Measurements from ENCODE around the gene ZNF609. TPM values are rescaled to one million over a fixed set of nuclear protein-coding genes. Genes with fewer than 3 reads are reported as not detected.

ZNF609 gene
- polyA plus RNA-seq, 3 donors: 1.3 to 13.2 (median 1.7) TPM

DNA sequence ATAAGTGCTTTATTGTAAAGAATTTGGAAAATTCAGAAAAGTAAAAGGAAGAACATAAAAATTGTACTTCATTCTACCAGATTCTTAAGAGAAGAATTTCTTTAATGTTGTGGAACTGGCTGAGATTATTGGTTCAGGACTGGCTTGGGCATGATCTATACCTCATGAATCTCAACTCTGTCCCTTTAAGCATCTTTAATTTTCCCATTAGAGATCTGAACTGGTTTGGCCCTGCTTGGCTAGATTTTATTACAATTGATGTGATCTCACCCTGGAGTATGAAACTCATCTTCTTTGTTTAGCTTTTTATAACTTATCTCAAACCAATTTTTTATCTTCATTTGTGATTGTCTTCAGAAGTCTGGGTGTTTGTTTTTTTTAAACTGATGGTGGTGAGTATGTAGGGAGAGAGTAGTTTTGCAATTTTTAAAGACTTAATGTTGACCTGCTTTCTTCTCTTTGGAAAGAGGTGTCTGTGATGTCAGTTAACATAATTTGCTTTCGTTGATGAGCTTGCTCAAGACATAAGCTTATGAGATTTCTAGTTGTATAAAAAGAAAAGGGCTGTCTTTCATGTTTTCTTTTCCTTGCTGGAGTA, 61.9 kb downstream of the ZNF609 start:
- Histone ChIP-seq H3K27ac (ENCODE audit: low read depth in 1 of 2, low read length in 2 of 2) (no peak overlapping the region), H3K4me1 (ENCODE audit: control insufficient read depth in 1 of 2, insufficient read depth in 2 of 2, low read length in 2 of 2) (no peaks in the 10 kb centered on the region), H3K27me3 (ENCODE audit: control insufficient read depth in 2 of 2, insufficient read depth in 2 of 2, low read length in 2 of 2) (no peaks in the 10 kb centered on the region), H3K36me3 (replicated peaks in 1 of 2; ENCODE audit: control insufficient read depth in 1 of 2, insufficient read depth in 2 of 2, low read length in 2 of 2) (peaks cover 0 to 37% of the 10 kb centered on the region in 2 donors), H3K79me2 (ENCODE audit: insufficient read depth, low read length) (peaks cover 92% of the 10 kb centered on the region), H2AFZ (ENCODE audit: insufficient read depth, low read depth, low read length, poor library complexity, severe bottlenecking) (no peak overlapping the region), H3K9ac (ENCODE audit: insufficient read depth, low read length, poor library complexity, severe bottlenecking) (no peak overlapping the region), H3K4me2 (replicated peaks; ENCODE audit: extremely low read depth, low read length, poor library complexity, severe bottlenecking) (no peak overlapping the region), H3K4me3 (replicated peaks in 1 of 3; ENCODE audit: low read depth in 2 of 3, low read length in 3 of 3) (no peak overlapping the region), H4K20me1 (ENCODE audit: insufficient read depth, low read length) (peaks cover 94% of the 10 kb centered on the region), H3K9me3 (replicated peaks in 1 of 2; ENCODE audit: control insufficient read depth in 1 of 2, insufficient read depth in 1 of 2, low read length in 2 of 2) (no peaks in the 10 kb centered on the region)
- no peak for TF ChIP-seq CTCF (IDR thresholded peaks at IDR 0.05)
- peak overlapping the region in 4 of 7 donors; percentile 10 to 37 (median 18) for H3K27ac Mint-ChIP-seq
- no peaks in the 10 kb centered on the region for H3K9me3 Mint-ChIP-seq
- intact Hi-C loops (cut with micrococcal nuclease): no loop called here
- peaks cover 13 to 35% of the 10 kb centered on the region in 2 donors for H3K36me3 Mint-ChIP-seq
- H3K4me1 Mint-ChIP-seq: peaks cover 14% of the 10 kb centered on the region
- no peak for DNase-seq
- H3K27me3 Mint-ChIP-seq (ENCODE audit: low read depth in 3 of 3): no peaks in the 10 kb centered on the region
- no peak overlapping the region for H3K4me3 Mint-ChIP-seq
- WGBS (ENCODE audit: insufficient coverage): no CpG with 5 or more reads among the region's 1 CpG

DNA sequence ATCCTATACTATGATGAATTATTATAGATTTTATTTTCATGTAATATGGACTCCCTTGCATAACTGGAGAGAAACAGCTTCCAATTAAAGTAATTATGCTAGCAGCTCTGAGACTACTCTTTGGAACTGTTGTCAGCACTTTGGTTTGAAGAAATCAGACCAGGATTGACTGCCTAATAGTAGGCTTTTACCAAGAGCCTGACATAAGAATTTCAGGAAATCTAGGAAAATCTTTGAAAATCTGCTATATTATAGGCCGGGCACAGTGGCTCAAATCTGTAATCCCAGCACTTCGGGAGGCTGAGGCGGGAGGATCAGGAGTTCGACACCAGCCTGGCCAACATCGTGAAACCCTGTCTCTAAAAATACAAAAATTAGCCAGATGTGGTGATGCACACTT, 62.9 kb downstream of the ZNF609 start:
- intact Hi-C loops (cut with micrococcal nuclease): no loop called here
- H3K4me3 Mint-ChIP-seq: no peak overlapping the region
- H3K27ac Mint-ChIP-seq: peak overlapping the region in 1 of 7 donors; percentile 41

More for the DNA sequence above, 62.9 kb downstream of the ZNF609 start:
- Histone ChIP-seq H3K9me3 (replicated peaks in 1 of 2; ENCODE audit: control insufficient read depth in 1 of 2, insufficient read depth in 1 of 2, low read length in 2 of 2) (no peaks in the 10 kb centered on the region), H4K20me1 (ENCODE audit: insufficient read depth, low read length) (peaks cover 95% of the 10 kb centered on the region), H3K79me2 (ENCODE audit: insufficient read depth, low read length) (peaks cover 90% of the 10 kb centered on the region), H3K27me3 (ENCODE audit: control insufficient read depth in 2 of 2, insufficient read depth in 2 of 2, low read length in 2 of 2) (no peaks in the 10 kb centered on the region), H2AFZ (ENCODE audit: insufficient read depth, low read depth, low read length, poor library complexity, severe bottlenecking) (no peak overlapping the region), H3K4me1 (ENCODE audit: control insufficient read depth in 1 of 2, insufficient read depth in 2 of 2, low read length in 2 of 2) (no peaks in the 10 kb centered on the region), H3K4me3 (replicated peaks in 1 of 3; ENCODE audit: low read depth in 2 of 3, low read length in 3 of 3) (no peak overlapping the region), H3K4me2 (replicated peaks; ENCODE audit: extremely low read depth, low read length, poor library complexity, severe bottlenecking) (no peak overlapping the region), H3K27ac (ENCODE audit: low read depth in 1 of 2, low read length in 2 of 2) (no peak overlapping the region), H3K9ac (ENCODE audit: insufficient read depth, low read length, poor library complexity, severe bottlenecking) (no peak overlapping the region), H3K36me3 (replicated peaks in 1 of 2; ENCODE audit: control insufficient read depth in 1 of 2, insufficient read depth in 2 of 2, low read length in 2 of 2) (peaks cover 0 to 30% of the 10 kb centered on the region in 2 donors)
- no peak for TF ChIP-seq CTCF (IDR thresholded peaks at IDR 0.05)
- Mint-ChIP-seq H3K4me1 (peaks cover 15% of the 10 kb centered on the region), H3K36me3 (peaks cover 7 to 27% of the 10 kb centered on the region in 2 donors), H3K27me3 (ENCODE audit: low read depth in 3 of 3) (no peaks in the 10 kb centered on the region), H3K9me3 (no peaks in the 10 kb centered on the region)
- WGBS (ENCODE audit: insufficient coverage): 100% methylated on average over 1 of the region's 5 CpGs
- DNase-seq: no peak

Data from CD14-positive monocyte (primary cell).